A549 (cell line): Measurements from ENCODE around the gene CD109.

Experiments
- CTCF ChIP-seq: fragments of >200 bp; sonication (Bioruptor Twin); formaldehyde crosslinking; IDR thresholded peaks from 3 replicates; pipeline ENCODE4 v1.5.1; 2016
- E2F6 ChIP-seq: IDR thresholded peaks from 2 replicates; pipeline ENCODE4 v1.6.1; 2012; ENCODE audit warnings: low read depth, borderline replicate concordance
- GATA3 ChIP-seq: IDR thresholded peaks from 2 replicates; pipeline ENCODE4 v1.6.1; 2012; ENCODE audit warnings: borderline replicate concordance
- JUN ChIP-seq, 2 experiments: fragments of >200 bp; sonication (Bioruptor Twin); formaldehyde crosslinking; IDR thresholded peaks; 2 replicates in 1 of 2; 3 replicates in 1 of 2; pipeline ENCODE4 v1.6.1; 2016 to 2017
- KDM1A ChIP-seq: fragments of 200-600 bp; sonication (generic); IDR thresholded peaks from 2 replicates; pipeline ENCODE4 v1.6.1; 2016; ENCODE audit warnings: low read depth, mild to moderate bottlenecking
- MAX ChIP-seq: IDR thresholded peaks from 2 replicates; pipeline ENCODE4 v1.6.1; 2012
- PBX3 ChIP-seq: IDR thresholded peaks from 2 replicates; pipeline ENCODE4 v1.6.1; 2012
- POLR2A ChIP-seq: IDR thresholded peaks from 2 replicates; pipeline ENCODE4 v1.6.1; 2012; ENCODE audit warnings: mild to moderate bottlenecking, low read length
- RAD21 ChIP-seq, 2 experiments: fragments of >200 bp in 1 of 2; sonication (Bioruptor Twin) in 1 of 2; formaldehyde crosslinking in 1 of 2; IDR thresholded peaks in 1 of 2; conservative IDR thresholded peaks in 1 of 2; 2 replicates in 1 of 2; 3 replicates in 1 of 2; pipeline ENCODE4 v1.6.1; 2012 to 2018; ENCODE audit warnings: inconsistent platforms in 1 of 2
- RFX5 ChIP-seq: fragments of 450-650 bp; IDR thresholded peaks from 2 replicates; pipeline ENCODE4 v1.7.1; 2014; ENCODE audit warnings: antibody characterized with exemption, mild to moderate bottlenecking, moderate library complexity
- ZC3H11A ChIP-seq: fragments of 450-650 bp; IDR thresholded peaks from 2 replicates; pipeline ENCODE4 v1.6.1; 2014; ENCODE audit warnings: antibody characterized with exemption, mild to moderate bottlenecking

- TF ChIP-seq CTCF: no peak
- TF ChIP-seq GATA3: no peak
- no peak for TF ChIP-seq RFX5
- TF ChIP-seq MAX: no peak
- TF ChIP-seq JUN (IDR thresholded peaks at IDR 0.05): no peak
- TF ChIP-seq RAD21 (conservative IDR thresholded peaks at IDR 0.05 in 1 of 2, IDR thresholded peaks at IDR 0.05 in 1 of 2): no peak
- TF ChIP-seq POLR2A: no peak
- no peak for TF ChIP-seq PBX3
- TF ChIP-seq E2F6: no peak
- TF ChIP-seq ZC3H11A: no peak
- TF ChIP-seq KDM1A: no peak
Measured at GRCh38 chr6:73722318-73723060, 26.5 kb downstream of the CD109 start.
